DMS53 treated with DMSO at 0.1 percent for 48 hours (cell line): ENCODE results near the gene DUSP28.
"Not testable (repeated sequence)": the region's sequence is repeated elsewhere in the genome, so short reads cannot be mapped to it uniquely, and the experiment has no call there.

ENCODE experiments used
- DNase-seq: peaks from one replicate; lab custom pipeline; 2025; ENCODE audit not compliant: unreplicated experiment; lab: John Stamatoyannopoulos, UW

The DUSP28 gene

DNA sequence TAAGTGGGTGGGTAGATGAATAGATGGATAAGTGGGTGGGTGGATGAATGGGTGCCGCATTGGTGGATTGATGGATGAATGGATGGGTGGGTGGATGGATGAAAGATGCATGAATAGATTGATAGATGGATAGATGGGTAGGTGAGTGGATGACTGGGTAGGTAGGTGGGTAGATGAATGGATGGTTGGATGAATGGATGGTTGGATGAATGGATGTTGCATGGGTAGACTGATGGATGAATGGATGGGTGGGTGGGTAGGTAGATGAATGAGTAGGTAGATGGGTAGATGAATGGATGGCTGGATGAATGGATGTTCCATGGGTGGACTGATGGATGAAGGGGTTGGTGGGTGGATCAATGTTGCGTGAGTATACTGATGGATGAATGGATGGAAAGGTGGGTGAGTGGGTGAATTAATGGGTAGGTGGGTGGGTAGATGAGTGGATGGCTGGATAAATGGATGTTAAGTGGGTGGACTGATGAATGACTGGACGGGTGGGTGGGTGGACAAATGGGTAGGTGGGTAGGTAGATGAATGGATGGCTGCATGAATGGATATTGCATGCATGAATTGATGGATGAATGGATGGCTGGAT, 32.9 kb upstream of the DUSP28 start:
- DNase-seq, result no peak

DNA sequence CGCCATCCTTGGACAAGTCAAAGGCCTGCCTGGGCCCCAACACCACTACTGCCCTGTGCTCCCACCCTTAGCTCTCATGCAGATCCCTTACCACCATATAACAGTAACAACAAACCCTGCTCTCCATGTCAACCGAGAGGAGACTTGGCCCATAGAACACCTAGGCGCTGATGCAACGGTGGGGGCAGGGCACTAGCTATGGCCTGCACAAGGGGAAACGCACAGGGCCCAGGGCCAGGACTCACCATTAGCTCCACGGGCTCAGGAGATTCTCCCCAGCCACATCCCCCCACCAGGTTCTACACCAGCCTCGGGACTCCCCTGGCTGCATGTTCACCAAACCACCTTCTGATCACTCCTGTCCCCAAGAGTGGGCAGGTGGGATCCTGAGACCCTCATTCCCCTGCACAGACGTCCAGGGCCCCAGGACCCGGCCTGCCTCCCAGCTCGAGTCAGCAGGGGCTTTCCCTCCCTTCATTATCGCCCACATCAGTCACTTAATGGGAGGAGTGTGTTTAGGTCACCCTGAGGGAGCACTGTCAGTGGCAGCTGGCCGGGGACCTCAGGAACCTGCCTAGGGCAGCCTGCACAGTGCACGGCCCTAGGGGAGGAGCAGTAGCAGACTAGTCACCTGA, 31.6 kb upstream of the DUSP28 start:
- no peak for DNase-seq

- DNase-seq, result no peak
Measured at GRCh38 chr2:240529344-240529999, 30.7 kb upstream of the DUSP28 start.

GRCh38 chr2:240530181-240530580, 30.0 kb upstream of the DUSP28 start:
- DNase-seq, result no peak

DNA sequence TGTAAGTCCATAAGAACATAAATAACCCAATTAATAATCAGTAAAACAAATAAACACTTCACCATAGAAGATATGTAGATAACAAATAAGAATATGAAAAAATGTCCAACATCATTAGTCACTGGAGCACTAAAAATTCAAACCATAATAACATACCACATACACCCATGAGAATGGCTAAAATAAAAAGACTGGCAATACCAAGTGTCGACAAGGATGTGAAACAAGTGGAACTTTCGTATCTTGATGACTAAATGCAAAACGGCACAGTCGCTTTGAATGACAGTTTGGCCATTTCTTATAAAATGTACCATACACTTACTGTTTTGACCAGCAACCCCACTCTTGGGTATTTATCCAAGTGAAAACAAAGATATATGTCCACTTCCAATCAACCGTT, 29.1 kb upstream of the DUSP28 start:
- no peak for DNase-seq

GRCh38 chr2:240532031-240532775, 28.0 kb upstream of the DUSP28 start:
- no peak for DNase-seq

GRCh38 chr2:240538031-240538780, 22.0 kb upstream of the DUSP28 start:
- DNase-seq, result no peak

DNA sequence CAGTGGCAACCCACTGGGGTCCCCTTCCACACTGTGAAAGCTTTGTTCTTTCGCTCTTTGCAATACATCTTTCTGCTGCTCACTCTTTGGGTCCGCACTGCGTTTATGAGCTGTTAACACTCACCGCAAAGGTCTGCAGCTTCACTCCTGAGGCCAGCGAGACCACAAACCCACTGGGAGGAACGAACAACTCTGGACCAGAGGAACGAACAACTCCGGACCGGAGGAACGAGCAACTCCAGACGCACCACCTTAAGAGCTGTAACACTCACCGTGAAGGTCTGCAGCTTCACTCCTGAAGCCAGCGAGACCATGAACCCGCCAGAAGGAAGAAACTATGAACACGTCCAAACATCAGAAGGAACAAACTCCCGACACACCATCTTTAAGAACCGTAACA, 21.1 kb upstream of the DUSP28 start:
- not testable (repeated sequence) for DNase-seq

GRCh38 chr2:240539906-240540305, 20.3 kb upstream of the DUSP28 start:
- no peak for DNase-seq

- DNase-seq, result no peak
Measured at GRCh38 chr2:240551288-240551687, 8.9 kb upstream of the DUSP28 start.

GRCh38 chr2:240551811-240552210, 8.3 kb upstream of the DUSP28 start:
- no peak for DNase-seq

DNA sequence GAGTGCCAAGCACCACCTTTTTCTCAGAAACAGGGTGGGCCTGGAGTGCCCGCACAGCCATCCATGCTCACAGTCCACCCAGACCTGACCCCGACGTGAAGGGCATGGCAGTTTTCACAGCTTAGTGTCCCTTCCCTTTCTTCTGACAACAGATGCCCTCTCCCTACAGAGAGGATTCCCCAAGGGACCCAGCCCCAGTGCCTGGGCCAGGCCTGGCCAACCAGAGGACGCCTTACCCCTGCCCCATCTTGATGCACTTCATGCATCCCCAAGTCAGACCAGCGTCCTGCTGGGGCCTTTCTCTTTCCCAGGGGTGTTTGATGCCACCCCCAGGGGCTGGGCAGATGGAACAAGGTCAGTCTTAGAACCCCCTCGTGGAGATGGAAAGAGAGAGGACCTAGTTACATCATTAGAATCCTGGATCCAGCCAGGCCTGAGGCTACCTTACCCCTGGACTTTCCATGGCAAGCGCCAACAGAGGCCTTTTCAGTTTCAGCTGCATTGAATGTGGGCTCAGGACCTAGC, 6.1 kb upstream of the DUSP28 start:
- no peak for DNase-seq

- DNase-seq, result no peak
Measured at GRCh38 chr2:240554767-240555493, 5.2 kb upstream of the DUSP28 start.

GRCh38 chr2:240555541-240556250, 4.5 kb upstream of the DUSP28 start:
- no peak for DNase-seq

DNA sequence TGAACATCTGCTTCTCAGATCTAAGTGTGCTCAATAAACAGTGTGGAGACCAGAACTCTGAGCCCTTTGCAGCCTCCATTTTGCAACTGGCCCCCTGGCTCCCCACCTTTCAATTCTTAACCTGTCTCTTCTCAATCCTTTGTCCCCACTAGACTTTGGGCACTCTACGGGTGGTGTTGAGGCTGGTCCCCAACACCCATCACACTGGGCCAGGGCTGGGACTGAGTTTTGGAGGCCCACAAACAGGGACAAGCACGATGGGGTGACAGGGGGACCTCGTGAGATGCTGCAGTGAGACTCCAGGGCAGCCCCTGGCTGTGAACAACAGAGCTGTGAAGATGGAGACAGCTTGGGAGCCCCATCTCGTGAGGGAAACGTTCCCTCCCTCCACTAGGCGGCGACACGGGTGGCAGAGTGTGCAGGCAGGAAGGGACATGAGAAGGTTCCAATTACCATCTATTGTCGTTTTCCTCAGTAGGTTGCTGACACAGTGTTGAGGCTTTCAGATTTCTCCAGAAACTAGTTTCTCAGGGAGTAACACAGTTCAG, 3.5 kb upstream of the DUSP28 start:
- DNase-seq, result no peak

- no peak for DNase-seq
Measured at GRCh38 chr2:240557101-240557751, 2.9 kb upstream of the DUSP28 start.

GRCh38 chr2:240557808-240558207, 2.3 kb upstream of the DUSP28 start, which contains the start of gene ANKMY1:
TSS of gene ANKMY1 (minus strand) at chr2:240557988. CDS start at chr2:240557335, 653 bp downstream.
- no peak for DNase-seq

DNA sequence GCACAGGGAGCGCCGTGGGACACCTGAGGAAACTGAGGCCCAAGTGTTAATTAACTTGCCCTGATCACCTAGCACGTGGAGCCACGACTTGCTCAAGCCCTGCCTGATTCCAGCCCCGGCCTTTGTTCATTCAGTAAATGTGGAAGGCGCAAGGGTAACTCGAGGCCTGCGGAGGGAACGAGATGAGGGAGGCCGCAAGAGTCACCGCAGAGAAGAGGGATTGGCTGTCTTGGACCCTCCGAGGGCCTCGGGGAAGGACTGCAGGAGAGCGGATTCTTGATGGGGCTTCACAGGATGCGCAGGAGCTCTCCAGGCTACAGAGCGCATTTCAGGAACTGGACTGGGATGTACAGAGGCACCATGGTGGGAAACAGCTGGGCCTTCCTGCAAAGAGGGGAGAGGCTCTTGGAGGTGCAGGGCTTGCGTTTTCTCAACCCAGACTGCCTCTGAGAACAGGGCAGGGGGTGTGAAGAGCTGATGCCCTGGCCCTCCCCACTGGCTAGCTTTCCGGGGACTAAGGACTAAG, 1.9 kb upstream of the DUSP28 start:
- no peak for DNase-seq
